HG03196 (cell line): Measurements from ENCODE around the gene LRPPRC.

Source experiments
- ATAC-seq: cut with Tn5 transposase; IDR thresholded peaks from one replicate; pipeline ENCODE4 v1.9.1; 2021; ENCODE audit not compliant: unreplicated experiment

Gene LRPPRC

DNA sequence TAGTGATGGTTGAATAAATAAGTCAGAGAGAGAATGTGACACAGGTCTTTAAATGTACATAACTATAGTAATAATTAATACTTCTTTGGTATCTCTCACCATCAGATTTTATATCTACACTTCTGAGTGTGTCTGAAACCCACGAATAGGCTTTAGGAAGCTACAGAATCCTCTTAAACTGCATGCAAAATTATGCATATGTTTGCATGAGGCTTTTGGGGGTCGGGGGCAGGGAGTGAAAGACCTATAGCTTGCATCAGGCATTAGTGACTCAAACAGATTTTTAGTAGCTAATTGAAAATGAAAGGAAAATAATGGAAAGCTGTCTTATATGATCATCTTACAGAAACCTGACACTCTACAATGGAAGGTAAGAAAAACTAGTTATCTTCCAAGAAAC is 14.9 kb downstream of the LRPPRC start:
- no peak for ATAC-seq

DNA sequence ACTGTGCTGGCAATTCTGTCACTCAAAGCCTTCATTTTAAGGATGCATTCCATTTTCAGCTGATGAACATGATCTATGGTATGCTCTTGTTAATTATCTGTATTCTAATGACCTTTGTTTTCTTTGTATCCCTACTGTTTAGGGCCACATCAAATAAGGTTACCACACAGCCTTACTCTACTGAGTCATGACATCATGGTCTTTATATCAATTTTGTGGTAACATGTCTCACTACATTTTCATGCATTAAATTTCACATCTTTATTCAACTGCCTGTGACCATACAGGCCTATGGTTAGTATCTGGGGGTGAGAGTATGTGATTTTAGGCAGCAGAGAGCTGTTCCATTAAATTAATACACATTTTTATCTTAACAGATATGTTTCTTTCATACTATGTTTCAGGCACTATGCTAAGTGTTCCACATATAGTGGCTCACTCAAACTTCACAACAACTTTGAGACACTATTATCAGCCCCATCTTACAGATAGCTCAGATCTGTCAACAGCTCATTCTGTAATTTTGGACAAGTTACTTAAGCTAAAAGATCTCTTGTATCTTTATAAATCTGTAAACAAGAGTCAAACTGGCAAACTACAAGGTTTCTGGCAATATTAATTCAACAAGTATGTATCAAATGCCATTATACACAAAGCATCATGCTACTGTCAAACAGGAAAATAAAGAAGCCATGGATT is 18.0 kb downstream of the LRPPRC start:
- ATAC-seq: no peak

DNA sequence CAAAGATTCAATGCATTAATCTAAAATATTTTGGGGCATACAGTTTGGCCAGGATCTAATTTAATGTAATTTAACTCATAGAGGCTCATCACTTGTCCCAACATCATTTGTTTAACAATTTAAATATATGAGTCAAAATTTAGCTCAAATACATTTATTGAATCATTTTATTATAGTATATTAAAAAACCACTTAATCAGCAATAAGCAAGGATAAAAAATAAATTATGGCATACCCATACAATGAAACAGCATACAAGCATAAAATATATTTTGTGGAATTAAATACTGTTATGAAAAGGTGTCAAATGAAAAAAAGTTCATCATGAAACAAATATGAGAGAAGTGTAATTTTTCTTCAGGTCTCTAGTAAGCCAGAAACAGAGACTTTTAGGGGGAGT is 34.9 kb downstream of the LRPPRC start:
- no peak for ATAC-seq

DNA sequence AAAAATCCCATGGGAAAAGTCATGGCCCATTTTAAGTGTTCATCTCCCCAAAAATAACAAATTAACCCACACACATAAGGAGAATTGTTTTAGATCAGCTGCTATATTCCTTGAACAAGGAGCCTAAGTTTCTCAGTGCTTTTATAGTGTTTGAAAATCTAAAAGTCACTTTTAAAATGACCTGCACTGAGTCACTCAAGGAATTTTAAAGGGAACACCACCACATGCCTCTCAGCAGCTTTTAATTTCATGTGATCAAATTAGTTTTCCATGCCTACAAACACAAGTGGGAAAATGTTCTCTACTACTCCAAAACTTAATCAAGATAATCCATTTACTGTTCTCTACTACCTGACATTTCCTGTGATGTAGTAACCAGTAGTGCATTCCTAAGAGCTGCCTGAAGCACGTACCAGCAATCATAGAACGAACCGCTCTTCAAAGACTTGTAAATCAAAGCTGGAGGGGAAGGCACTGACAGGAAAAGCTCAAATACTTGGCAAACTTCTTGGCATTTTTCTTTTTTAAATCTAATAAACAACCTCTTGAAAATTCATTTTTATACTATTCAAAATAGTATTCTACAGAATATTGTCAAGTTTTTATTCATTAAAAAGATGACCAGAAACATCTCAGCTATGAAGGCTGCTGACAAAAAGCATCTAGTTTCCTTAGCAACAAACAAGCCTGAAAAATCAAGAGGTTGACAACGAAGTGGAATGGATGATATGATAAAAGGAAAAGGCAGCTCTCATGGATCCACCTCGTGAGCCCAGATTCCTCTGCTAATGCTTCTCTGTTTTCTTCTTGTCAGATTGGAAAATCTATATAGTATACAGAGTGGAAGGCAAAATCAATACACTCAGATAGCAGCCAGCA is 37.2 kb downstream of the LRPPRC start:
- no peak for ATAC-seq

DNA sequence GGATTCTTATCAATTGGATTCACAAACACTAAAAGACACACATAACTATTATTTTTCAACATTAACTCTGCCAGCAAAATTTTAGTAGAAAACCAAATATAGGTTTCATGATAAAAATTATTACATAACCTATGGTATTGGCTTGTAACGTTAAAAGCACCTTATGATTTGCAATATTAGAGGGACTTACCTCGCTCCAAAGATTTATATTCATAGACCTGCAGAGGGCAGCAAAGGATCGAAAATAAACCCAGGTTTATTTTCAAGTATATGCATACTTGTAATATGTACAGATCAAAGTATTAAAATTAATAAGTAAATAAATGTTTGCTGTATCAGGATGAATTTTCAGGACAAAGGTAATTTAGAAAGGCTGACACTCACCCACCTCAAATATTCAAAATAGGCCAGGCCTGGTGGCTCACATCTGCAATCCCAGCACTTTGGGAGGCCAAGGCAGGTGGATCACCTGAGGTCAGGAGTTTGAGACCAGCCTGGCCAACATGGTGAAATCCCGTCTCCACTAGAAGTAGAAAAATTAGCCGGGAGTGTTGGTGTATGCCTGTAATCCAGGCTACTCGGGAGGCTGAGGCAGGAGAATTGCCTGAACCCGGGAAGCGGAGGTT is 45.3 kb downstream of the LRPPRC start:
- ATAC-seq: no peak

DNA sequence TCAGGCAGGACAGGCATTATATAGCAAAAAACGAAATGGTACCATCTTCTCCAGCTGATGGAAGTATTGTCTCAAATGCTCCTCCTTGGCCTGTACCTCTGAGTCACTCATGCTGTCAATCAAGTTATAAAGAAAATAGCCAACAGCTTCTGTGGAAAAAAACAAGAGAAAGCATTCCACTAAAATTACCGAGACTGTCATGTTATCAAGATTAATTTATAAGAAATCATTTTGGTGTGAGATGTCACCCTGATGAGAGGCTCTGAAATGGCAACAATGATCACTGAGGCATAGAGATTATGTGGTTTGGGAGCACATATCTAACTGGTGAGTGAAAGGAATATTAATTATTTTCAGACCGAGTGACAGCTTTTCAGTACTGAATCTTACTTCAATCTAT is 47.4 kb downstream of the LRPPRC start:
- ATAC-seq: no peak

DNA sequence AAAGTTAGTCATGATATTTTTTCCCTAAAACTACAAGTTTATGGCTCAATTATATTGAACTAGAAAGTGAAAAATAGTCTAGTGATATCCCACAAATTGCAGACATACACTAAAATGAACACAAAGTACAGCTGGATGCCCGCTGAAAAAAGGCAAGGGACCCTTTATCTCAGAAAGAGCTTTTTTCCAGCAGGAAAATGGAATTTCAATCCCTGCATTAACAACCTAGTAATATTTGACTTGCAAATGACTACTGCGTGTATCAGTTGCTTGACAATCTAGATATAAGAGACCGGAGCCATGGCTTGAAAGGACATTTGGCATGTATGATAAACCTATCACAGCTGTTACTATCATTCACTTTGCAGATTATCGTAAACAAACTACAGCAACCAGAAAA is 49.1 kb downstream of the LRPPRC start:
- ATAC-seq: no peak

DNA sequence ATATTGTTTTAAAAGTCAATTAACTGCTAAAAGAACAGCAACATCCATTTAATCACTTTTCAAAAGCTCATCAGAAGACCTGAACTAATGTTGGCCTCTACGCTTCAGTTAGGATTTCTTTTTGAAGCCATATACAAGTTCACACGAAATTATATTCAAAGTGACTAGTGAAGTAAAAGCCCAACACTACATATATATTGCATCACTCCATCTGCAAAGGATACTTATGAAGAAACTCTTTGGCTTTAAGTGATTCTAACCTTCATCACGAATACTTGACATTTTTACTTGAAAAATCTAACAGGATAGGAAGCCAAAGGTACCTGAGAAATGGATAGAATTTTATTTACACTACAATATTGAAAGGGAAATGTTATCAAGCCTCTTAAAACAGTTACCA is 50.4 kb downstream of the LRPPRC start:
- no peak for ATAC-seq

DNA sequence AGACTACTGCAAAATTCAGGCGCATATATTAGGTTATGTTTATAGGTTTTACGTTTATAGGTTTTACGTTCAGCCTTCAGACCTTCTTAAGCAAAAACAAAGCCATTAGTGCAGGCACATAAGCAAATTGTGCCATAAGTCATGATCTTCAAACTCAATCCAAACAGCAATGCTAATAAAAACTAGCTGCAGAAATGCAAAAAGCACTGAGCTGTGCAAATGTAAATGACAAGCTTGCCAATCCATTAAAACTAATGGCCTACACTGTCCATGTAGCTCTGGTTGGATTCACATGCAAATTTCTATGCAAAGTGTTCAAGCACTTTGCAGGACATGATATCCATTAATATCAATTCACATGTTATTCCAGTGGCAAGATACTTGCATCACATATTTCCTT is 50.9 kb downstream of the LRPPRC start:
- ATAC-seq: no peak

DNA sequence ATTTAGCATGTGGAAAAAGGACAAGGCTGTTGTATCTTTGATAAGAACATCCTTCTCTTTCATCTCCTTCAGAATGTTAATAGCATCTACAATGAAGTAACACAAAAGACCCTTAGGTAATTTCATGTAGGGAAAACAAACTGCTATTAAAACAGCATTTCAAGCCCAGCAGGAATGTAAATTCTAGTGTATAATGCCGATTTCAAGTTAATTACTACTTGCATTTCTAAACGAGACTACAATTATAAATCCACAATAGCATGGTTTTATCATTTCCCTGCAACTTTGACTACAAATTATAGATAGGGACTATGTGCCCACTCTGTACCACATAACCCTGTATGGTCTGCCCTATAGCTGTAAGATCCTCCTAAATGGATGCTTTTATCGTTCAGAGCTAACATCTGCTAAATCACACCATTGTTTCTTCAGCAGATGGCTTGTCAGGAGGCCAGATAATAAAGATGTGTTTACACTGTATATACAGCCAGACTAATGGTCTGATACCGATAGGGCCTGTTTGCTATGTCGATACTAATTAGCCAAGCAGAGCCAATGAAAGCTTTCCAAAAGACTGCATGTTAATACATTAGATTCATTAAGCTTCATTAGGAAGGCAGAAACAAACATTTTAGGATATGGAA is 51.9 kb downstream of the LRPPRC start:
- ATAC-seq: no peak

DNA sequence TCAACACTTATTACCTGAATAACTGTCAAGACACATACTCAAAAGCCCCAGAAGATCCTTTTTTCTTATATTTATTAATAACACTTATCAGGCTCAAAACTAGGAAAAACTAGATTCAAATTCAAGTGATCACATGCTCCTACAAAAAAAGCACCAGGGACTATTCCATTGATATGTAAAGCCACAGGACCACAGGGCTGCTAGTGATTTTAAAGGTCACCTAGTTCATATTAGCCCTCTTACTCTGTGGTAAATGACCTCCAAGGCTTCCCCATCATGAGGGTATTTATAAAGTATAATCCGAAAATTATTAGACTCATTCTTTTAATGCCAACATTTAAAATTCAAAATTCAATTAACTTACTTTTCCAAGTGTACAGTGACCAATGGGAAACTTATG is 52.5 kb downstream of the LRPPRC start:
- ATAC-seq: no peak

DNA sequence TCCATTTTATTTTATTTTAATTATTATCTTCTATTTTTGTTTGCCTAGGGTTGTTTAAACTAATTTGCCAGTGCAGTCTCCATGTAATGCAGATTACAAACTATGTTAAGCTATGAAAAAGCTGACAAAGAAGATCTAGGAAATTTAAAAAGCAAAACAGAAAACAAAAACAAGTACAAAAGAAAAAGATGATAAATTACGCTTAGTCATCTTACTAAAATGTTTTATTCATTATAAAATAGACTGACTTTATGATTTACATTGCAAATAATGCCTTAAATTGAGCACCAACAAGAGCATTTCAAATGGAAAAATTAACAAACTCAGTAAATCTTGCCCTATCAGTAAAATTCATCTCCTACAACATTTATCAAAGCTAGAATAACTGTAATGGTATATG is 52.9 kb downstream of the LRPPRC start:
- no peak for ATAC-seq

DNA sequence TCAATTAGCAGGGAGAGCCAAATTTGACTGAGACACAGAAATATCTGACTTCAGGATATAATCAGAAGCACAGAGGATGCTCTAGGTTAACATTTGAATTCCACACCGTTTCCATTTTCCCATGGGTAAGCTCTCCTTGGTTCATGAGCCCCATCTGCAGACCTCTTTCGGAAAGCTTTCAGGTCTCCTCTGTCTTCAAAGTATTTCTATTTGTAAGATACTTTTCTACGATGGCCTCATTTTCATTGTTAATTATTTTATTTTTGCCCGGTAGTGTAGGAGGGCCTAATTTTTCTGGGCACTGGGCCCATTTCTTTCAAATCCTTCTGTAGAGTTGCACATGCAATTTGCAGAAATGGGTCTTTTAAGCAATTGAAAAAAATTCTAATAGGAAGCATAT is 53.8 kb downstream of the LRPPRC start:
- ATAC-seq: no peak

DNA sequence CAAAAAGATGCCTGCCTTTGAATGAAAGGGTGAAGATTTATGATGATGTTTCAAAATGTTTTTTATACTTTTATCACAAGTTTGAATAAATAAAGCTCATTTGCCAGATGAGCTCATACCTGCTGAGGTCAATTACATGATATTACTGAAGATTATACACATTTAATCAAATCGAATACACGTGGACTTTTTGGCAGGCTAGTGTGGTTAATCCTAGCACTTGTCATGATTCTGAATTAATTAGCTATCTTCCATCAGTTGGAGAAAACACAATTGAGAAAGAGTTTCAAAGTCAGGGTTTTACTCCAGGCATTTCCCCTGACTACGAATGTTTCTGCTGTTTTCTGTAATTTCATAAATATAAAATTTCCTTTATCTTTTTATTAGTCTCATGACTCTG is 54.4 kb downstream of the LRPPRC start:
- no peak for ATAC-seq

DNA sequence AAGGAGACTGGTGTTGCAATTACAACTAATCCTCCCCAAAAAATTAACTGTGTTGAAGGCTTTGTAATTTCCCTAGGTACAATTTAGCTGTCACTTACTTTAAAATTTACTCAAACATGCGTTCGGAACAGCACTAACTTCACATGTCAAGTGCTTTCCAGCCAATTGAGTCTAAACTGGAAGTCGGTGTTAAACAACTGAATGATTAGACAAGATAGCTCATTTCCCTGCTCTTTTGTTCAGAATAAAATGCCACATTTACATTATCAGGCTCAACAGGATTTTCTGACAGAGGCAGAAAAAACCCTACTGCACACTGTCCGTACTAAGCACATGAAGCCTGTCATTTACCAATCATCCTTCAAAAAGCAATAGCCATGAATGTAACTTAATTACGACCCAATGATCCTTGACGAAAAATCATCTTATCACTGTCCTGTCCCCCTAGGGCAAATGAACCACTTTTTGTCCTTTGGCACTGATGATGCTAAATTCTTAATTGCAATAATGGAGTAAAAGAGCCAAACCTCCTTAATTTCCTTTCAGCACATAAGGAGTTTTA is 56.0 kb downstream of the LRPPRC start:
- no peak for ATAC-seq

DNA sequence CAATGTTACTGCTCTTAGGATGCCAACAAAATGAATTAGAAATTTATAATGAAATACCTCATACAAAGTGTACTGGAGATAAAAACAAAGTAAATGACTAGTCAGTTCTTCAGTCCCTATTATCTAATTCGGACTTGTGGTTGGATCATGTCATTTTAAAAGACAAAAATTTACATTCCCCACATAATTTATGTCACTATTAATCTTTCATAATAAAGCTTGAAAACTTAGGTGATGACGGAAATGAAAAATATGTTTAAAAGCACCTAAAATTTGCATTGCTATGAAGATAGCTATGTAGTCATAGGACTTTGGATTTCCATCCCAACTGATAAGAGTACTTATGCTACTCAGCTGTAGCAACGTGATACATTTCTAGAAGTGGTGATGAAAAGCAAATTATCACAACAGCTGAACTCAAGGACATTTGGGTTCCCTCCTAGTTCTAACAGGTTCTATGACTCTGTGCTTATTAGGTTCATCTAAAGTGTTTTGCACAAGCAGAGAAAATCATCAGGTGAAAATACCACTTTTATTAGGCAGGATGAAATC is 58.4 kb downstream of the LRPPRC start:
- no peak for ATAC-seq

DNA sequence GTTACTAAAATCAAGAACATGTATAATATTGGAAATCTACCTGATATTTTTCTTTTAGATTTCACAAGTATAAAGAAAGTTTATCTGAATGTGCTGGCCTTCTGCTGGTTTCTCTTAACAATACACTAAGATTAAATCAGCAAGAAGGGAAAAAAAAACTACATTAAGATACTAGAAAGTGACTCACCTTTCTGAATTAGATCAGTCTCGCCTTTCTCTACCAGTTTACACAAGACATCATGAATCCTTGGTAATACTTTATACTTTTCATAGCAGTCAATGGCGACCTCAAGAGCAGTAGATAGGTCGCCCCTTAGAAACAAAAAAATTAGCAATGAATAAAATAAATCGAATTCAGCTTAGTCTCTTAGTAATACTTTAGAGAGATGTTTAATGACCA is 61.2 kb downstream of the LRPPRC start:
- ATAC-seq: no peak

DNA sequence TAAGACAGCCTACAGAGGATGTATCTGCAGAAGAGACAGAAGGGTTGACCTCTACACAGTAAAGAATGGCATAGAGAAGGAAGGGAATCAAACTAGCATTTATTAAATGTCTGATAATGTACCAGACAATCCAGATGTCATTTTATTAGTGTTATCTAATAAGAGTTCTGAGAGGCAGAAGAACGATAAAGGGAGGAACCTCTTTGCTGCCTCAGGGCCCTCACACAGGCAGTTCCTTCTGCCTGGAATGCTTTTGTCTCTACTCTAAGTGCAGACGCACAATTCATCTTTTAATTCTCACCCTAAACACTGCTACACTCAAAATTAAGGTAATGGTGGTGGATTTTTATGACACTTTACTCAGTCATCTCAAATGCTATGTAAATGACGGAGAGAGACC is 64.5 kb downstream of the LRPPRC start:
- no peak for ATAC-seq

DNA sequence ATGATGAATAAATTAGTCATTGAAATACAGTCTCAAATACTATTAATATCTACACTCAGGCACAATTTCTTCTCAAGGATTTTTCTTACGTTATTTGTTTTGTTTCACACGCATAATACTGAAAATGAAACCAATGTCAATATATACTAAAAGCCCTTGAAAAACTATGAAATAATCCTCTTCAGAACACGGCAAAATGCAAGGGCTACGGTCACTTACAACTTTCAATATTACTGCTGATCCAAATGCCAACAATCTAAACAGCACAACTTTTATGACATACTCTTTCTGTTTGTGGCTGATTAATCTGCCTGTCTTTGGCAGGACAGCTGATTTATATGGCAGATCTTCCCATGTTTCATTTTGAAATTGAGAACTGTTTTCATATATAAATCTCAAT is 68.3 kb downstream of the LRPPRC start:
- ATAC-seq: no peak

DNA sequence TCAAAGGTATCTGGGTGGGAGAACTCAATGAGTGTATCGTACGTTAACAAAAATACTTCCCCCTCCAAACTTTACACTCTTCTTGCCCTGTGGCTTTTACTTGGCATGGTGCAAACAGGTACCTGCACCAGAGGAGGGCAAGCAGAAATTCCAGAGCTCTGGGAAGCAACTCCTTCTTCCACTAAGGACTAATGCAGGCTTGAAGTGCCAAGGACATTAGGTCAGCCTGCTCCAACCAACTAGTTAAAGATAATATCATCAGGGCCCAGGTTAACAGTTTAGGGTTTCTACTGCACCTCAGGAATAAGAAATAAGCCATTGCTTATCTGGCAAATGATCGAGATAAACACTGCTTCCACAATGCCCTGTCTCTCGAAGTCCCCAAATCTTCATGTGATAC is 70.4 kb downstream of the LRPPRC start:
- no peak for ATAC-seq

DNA sequence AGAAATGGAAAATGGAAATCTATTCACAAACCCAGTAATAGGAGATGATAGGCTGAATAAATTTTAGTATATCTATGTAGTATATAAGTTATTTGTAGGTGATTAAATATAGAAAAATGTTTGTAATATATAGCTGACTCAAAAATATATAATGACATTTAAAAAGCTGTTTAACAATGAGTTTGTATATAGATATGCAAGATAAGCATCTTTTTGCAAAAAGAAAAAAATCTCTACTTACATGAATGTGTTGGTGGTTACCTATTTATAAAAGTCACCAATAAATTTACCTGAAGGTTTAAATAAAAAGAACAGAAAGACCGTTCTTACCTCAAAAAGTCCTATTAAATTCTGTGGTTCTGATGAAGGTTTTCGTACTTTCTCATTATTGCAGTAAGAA is 71.3 kb downstream of the LRPPRC start:
- no peak for ATAC-seq
